Chondrocyte (in vitro differentiated cells): Measurements from ENCODE around the gene ANKRD40. TPM values are rescaled to one million over a fixed set of nuclear protein-coding genes. Genes with fewer than 3 reads are reported as not detected.

ENCODE experiments used
- DNase-seq: peaks from one replicate; pipeline ENCODE4 v3.0.0; 2021; ENCODE audit warnings: mixed read lengths, low spot score
- H3K27ac Mint-ChIP-seq: one replicate; pipeline ENCODE4 v1.8.0; 2021; ENCODE audit warnings: mild to moderate bottlenecking, moderate library complexity, mixed read lengths; ENCODE audit not compliant: unreplicated experiment
- H3K27me3 Mint-ChIP-seq: 2 replicates; pipeline ENCODE4 v1.8.0; 2021; ENCODE audit warnings: low read depth, mixed read lengths
- H3K36me3 Mint-ChIP-seq: 2 replicates; pipeline ENCODE4 v1.8.0; 2021; ENCODE audit warnings: low read depth, mixed read lengths
- H3K4me1 Mint-ChIP-seq: 2 replicates; pipeline ENCODE4 v1.8.0; 2021; ENCODE audit warnings: low read depth, mild to moderate bottlenecking, mixed read lengths
- H3K4me3 Mint-ChIP-seq: one replicate; pipeline ENCODE4 v1.8.0; 2021; ENCODE audit warnings: mild to moderate bottlenecking, moderate library complexity, mixed read lengths; ENCODE audit not compliant: unreplicated experiment
- H3K9me3 Mint-ChIP-seq: 2 replicates; pipeline ENCODE4 v1.8.0; 2021; ENCODE audit warnings: low read depth, mixed read lengths
- total RNA-seq: library from RNA; stranded (reverse); gene quantifications from 3 replicates; pipeline ENCODE4 v1.2.1, GENCODE V29; 2021
- TF ChIP-seq, protein P1 (sequence below): fragments of 200-600 bp; sonication (generic); IDR thresholded peaks from 2 replicates; pipeline ENCODE4 v1.5.0; 2021; ENCODE audit warnings: antibody characterized with exemption, mild to moderate bottlenecking, moderate library complexity

Gene ANKRD40
- total RNA-seq, 1 donor from 2014 or later: 36.1 TPM

DNA sequence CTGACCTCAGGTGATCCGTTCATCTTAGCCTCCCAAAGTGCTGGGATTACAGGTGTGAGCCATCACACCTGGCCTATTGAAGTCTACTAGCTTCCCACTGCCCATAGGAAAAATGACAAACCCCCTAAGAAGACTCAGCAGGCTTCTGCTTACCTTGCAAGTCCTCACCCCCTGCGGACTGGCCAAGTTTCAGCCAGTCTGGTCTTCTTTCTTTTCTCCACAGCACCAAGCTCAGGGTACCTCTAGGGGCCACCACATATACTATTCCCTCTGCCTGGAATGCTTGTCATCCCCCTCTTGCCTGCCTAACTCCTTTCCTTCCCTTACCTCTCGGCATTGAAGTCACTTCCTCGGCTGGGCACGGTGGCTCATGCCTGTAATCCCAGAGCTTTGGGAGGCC lies 41.9 kb downstream of the ANKRD40 start:
- TF ChIP-seq, protein P1, sequence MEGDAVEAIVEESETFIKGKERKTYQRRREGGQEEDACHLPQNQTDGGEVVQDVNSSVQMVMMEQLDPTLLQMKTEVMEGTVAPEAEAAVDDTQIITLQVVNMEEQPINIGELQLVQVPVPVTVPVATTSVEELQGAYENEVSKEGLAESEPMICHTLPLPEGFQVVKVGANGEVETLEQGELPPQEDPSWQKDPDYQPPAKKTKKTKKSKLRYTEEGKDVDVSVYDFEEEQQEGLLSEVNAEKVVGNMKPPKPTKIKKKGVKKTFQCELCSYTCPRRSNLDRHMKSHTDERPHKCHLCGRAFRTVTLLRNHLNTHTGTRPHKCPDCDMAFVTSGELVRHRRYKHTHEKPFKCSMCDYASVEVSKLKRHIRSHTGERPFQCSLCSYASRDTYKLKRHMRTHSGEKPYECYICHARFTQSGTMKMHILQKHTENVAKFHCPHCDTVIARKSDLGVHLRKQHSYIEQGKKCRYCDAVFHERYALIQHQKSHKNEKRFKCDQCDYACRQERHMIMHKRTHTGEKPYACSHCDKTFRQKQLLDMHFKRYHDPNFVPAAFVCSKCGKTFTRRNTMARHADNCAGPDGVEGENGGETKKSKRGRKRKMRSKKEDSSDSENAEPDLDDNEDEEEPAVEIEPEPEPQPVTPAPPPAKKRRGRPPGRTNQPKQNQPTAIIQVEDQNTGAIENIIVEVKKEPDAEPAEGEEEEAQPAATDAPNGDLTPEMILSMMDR: no peak
- Mint-ChIP-seq H3K27ac (no peak overlapping the region), H3K36me3 (no peaks in the 10 kb centered on the region), H3K27me3 (no peaks in the 10 kb centered on the region), H3K4me1 (peaks cover 33% of the 10 kb centered on the region), H3K4me3 (no peak overlapping the region), H3K9me3 (no peaks in the 10 kb centered on the region)
- DNase-seq: no peak

DNA sequence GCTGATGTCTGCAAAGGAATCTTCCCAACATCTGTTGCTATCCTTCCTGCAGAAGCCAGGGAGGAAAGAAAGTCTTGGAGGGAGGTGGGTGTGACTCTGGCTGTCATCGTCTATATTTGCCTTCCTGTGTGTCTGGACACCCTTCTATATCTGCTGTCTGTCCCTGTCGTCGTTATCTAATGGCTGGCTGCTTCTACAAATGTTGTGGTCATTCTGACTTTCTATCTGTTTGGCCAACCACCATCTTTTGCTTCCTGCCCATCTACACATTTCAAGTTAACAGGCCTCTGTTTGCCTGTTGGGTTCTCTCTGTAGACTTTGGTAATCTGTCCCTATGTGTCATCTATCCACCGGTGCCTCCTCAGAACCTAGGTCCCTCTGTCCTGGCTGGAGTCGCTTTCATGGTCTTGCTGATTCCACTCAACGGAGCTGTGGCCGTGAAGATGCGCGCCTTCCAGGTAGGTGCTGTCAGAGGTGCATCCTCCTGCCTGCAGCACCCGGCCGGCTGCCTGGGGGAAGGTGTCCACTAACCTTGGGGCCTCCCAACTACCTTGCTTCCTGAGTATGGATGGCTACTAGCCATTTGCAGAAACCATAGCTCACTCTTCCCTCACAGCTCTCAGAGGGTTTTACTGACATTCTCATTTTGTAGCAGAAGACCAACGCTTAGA lies 42.8 kb downstream of the ANKRD40 start:
- no peak overlapping the region for H3K27ac Mint-ChIP-seq
- DNase-seq: no peak
- H3K4me3 Mint-ChIP-seq: no peak overlapping the region
- H3K9me3 Mint-ChIP-seq: no peaks in the 10 kb centered on the region
- TF ChIP-seq, protein P1: no peak
- H3K4me1 Mint-ChIP-seq: peaks cover 42% of the 10 kb centered on the region
- no peaks in the 10 kb centered on the region for H3K27me3 Mint-ChIP-seq
- H3K36me3 Mint-ChIP-seq: no peaks in the 10 kb centered on the region

DNA sequence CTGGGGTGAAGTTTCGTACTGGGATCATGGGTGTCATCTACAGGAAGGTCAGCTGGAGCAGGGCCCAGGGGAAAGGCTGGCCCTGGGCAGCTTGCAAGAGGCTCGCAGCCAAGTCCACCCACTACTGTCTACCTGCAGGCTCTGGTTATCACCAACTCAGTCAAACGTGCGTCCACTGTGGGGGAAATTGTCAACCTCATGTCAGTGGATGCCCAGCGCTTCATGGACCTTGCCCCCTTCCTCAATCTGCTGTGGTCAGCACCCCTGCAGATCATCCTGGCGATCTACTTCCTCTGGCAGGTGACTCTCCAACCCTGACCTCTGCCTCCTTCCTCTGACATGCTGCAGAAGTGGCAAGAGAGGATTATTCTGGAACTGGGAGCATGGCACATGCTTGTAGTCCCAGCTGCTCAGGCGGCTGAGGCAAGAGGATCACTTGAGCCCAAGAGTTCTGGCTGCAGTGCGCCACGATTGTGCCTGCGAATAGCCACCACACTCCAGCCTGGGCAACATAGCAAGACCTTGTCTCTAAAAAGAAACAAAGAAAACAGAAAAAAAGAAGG lies 43.8 kb downstream of the ANKRD40 start:
- Mint-ChIP-seq H3K4me1 (peaks cover 41% of the 10 kb centered on the region), H3K4me3 (no peak overlapping the region), H3K36me3 (no peaks in the 10 kb centered on the region), H3K27me3 (no peaks in the 10 kb centered on the region), H3K9me3 (no peaks in the 10 kb centered on the region), H3K27ac (no peak overlapping the region)
- TF ChIP-seq, protein P1: no peak
- no peak for DNase-seq

DNA sequence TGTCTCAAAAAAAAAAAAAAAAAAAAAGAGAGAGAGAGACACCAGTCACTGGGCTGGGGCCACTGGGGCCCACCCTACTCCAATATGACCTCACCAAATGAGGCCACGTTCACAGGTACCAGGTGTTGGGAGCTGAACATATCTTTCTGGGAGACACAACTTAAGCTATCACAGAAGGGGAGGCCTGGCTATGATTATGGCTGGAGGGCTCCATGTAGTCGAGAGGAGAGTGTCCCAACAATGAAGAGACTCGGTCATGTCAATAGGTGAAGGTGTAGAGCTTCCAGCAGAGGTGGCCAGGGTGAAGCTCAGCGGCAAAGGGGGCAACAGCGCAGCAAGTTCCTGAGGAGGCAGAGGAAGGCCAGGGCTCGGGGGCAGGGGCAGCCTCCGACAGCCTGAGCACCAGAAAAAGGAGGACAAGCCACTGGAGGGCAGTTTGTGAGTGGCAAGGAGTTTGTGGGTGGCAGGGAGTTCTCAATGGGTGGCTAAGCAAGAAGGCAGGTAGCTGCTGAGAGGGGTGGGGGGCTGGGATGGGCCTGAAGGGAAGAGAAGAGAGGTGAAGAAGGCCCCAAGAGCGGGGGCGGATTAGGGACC lies 45.0 kb downstream of the ANKRD40 start:
- Mint-ChIP-seq H3K4me3 (no peak overlapping the region), H3K36me3 (no peaks in the 10 kb centered on the region), H3K27me3 (no peaks in the 10 kb centered on the region)

DNA sequence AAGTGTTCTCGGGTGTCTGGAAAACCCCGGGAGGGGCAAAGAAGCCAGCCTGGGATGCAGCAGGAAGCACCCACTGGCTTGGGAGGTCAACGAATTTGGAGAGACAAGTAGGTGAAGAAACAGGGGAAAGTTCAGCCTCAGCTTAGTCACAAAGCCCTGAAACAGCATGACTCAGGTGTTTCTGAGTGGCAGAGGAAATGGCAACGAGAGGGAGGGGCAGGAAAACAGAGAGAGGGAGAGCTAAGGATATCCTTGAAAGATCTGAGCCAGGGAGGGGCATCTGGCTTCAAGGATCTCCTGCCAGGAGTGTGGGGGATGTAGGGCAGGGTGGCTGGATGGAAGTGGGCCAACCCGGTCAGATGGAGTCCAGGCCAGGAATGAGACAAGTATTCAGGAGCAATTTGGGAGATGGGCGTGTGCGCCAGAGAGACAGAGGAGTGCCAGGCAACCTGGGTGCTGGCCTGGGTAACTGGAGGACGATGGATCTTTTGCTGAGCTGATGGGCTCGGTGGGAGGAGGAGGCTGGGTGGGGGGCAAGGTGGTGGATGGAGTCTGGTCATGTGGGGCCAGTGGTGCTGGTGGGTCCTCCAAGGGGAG lies 45.8 kb downstream of the ANKRD40 start:
- peak overlapping the region; percentile 1 for H3K4me3 Mint-ChIP-seq
- no peaks in the 10 kb centered on the region for H3K27me3 Mint-ChIP-seq
- H3K36me3 Mint-ChIP-seq: no peaks in the 10 kb centered on the region
- TF ChIP-seq, protein P1: no peak
- no peak for DNase-seq
- peaks cover 25% of the 10 kb centered on the region for H3K4me1 Mint-ChIP-seq
- peak overlapping the region; percentile 92 for H3K27ac Mint-ChIP-seq
- H3K9me3 Mint-ChIP-seq: no peaks in the 10 kb centered on the region

More for the DNA sequence above, 45.0 kb downstream of the ANKRD40 start:
- H3K27ac Mint-ChIP-seq: no peak overlapping the region
- H3K9me3 Mint-ChIP-seq: no peaks in the 10 kb centered on the region
- DNase-seq: no peak
- TF ChIP-seq, protein P1: no peak
- peaks cover 29% of the 10 kb centered on the region for H3K4me1 Mint-ChIP-seq
